ENCODE data around the gene PSMC3. TPM values are rescaled to one million over a fixed set of nuclear protein-coding genes. Genes with fewer than 3 reads are reported as not detected.

Gene PSMC3
- total RNA-seq, 1 donor from 2014 or later, result 130 TPM

- Histone ChIP-seq H3K9ac (ENCODE audit: low read length) (no peak overlapping the region), H3K36me3 (ENCODE audit: insufficient read depth, low read length) (no peaks in the 10 kb centered on the region), H3K27me3 (ENCODE audit: insufficient read depth, low read length) (no peaks in the 10 kb centered on the region), H3K79me2 (ENCODE audit: insufficient read depth, low read length) (no peaks in the 10 kb centered on the region), H3K4me3 (ENCODE audit: insufficient read depth, low read depth, low read length) (no peak overlapping the region), H3K4me2 (ENCODE audit: low read length) (no peak overlapping the region), H3K4me1 (ENCODE audit: insufficient read depth, low read length) (no peaks in the 10 kb centered on the region), H2AFZ (ENCODE audit: low read depth, low read length) (no peak overlapping the region), H3K9me3 (ENCODE audit: insufficient read depth, low read depth, low read length) (no peaks in the 10 kb centered on the region), H3K27ac (ENCODE audit: low read depth, low read length) (no peak overlapping the region), H4K20me1 (ENCODE audit: insufficient read depth, low read length) (no peaks in the 10 kb centered on the region)
- H3K36me3 Mint-ChIP-seq (ENCODE audit: low read depth, unreplicated experiment), result peaks cover 15% of the 10 kb centered on the region
- H3K4me3 Mint-ChIP-seq (ENCODE audit: unreplicated experiment), result no peak overlapping the region
- no peaks in the 10 kb centered on the region for H3K4me1 Mint-ChIP-seq (ENCODE audit: low read depth, unreplicated experiment)
- no peak overlapping the region for H3K27ac Mint-ChIP-seq (ENCODE audit: unreplicated experiment)
- H3K9me3 Mint-ChIP-seq (ENCODE audit: unreplicated experiment), result no peaks in the 10 kb centered on the region
- TF ChIP-seq CTCF (IDR thresholded peaks at IDR 0.05; ENCODE audit: insufficient read depth, low read depth, low read length) (no peak), EZH2 (IDR thresholded peaks at IDR 0.05; ENCODE audit: insufficient read depth, low read length) (no peak)
- no peak for FAIRE-seq
- no peak for DNase-seq (ENCODE audit: low read depth)
- H3K27me3 Mint-ChIP-seq (ENCODE audit: low read depth, unreplicated experiment), result no peaks in the 10 kb centered on the region
Measured at GRCh38 chr11:47441421-47441820, 15.2 kb upstream of the PSMC3 start.

- H3K9me3 ChIP-seq (ENCODE audit: insufficient read depth, low read depth, low read length), result no peaks in the 10 kb centered on the region
- H3K36me3 ChIP-seq (ENCODE audit: insufficient read depth, low read length), result no peaks in the 10 kb centered on the region
- H3K4me3 ChIP-seq (ENCODE audit: insufficient read depth, low read depth, low read length), result no peak overlapping the region
- no peak for TF ChIP-seq EZH2 (IDR thresholded peaks at IDR 0.05; ENCODE audit: insufficient read depth, low read length)
- TF ChIP-seq CTCF (IDR thresholded peaks at IDR 0.05; ENCODE audit: insufficient read depth, low read depth, low read length), result no peak
- FAIRE-seq (no peak), DNase-seq (ENCODE audit: low read depth) (no peak)
- no peaks in the 10 kb centered on the region for H3K27me3 ChIP-seq (ENCODE audit: insufficient read depth, low read length)
- no peak overlapping the region for H3K27ac ChIP-seq (ENCODE audit: low read depth, low read length)
- Mint-ChIP-seq H3K36me3 (ENCODE audit: low read depth, unreplicated experiment) (peaks cover 12% of the 10 kb centered on the region), H3K9me3 (ENCODE audit: unreplicated experiment) (no peaks in the 10 kb centered on the region), H3K27ac (ENCODE audit: unreplicated experiment) (no peak overlapping the region), H3K27me3 (ENCODE audit: low read depth, unreplicated experiment) (no peaks in the 10 kb centered on the region), H3K4me1 (ENCODE audit: low read depth, unreplicated experiment) (no peaks in the 10 kb centered on the region), H3K4me3 (ENCODE audit: unreplicated experiment) (no peak overlapping the region)
- no peaks in the 10 kb centered on the region for H4K20me1 ChIP-seq (ENCODE audit: insufficient read depth, low read length)
- no peaks in the 10 kb centered on the region for H3K79me2 ChIP-seq (ENCODE audit: insufficient read depth, low read length)
- no peak overlapping the region for H2AFZ ChIP-seq (ENCODE audit: low read depth, low read length)
- no peak overlapping the region for H3K4me2 ChIP-seq (ENCODE audit: low read length)
- H3K4me1 ChIP-seq (ENCODE audit: insufficient read depth, low read length), result no peaks in the 10 kb centered on the region
- no peak overlapping the region for H3K9ac ChIP-seq (ENCODE audit: low read length)
Measured at GRCh38 chr11:47440054-47440476, 13.8 kb upstream of the PSMC3 start.

- no peaks in the 10 kb centered on the region for H3K4me1 Mint-ChIP-seq (ENCODE audit: low read depth, unreplicated experiment)
- H3K36me3 Mint-ChIP-seq (ENCODE audit: low read depth, unreplicated experiment), result peaks cover 12% of the 10 kb centered on the region
- H3K36me3 ChIP-seq (ENCODE audit: insufficient read depth, low read length), result no peaks in the 10 kb centered on the region
- H3K9me3 Mint-ChIP-seq (ENCODE audit: unreplicated experiment), result no peaks in the 10 kb centered on the region
- H3K79me2 ChIP-seq (ENCODE audit: insufficient read depth, low read length), result no peaks in the 10 kb centered on the region
- H3K4me3 ChIP-seq (ENCODE audit: insufficient read depth, low read depth, low read length), result no peak overlapping the region
- H3K27ac ChIP-seq (ENCODE audit: low read depth, low read length), result no peak overlapping the region
- TF ChIP-seq EZH2 (IDR thresholded peaks at IDR 0.05; ENCODE audit: insufficient read depth, low read length), result no peak
- TF ChIP-seq CTCF (IDR thresholded peaks at IDR 0.05; ENCODE audit: insufficient read depth, low read depth, low read length), result no peak
- no peak for FAIRE-seq
- no peak overlapping the region for H3K4me3 Mint-ChIP-seq (ENCODE audit: unreplicated experiment)
- H3K9me3 ChIP-seq (ENCODE audit: insufficient read depth, low read depth, low read length), result no peaks in the 10 kb centered on the region
- no peak overlapping the region for H3K27ac Mint-ChIP-seq (ENCODE audit: unreplicated experiment)
- no peak overlapping the region for H3K4me2 ChIP-seq (ENCODE audit: low read length)
- DNase-seq (ENCODE audit: low read depth), result no peak
- no peaks in the 10 kb centered on the region for H4K20me1 ChIP-seq (ENCODE audit: insufficient read depth, low read length)
- no peaks in the 10 kb centered on the region for H3K27me3 Mint-ChIP-seq (ENCODE audit: low read depth, unreplicated experiment)
- peaks cover 5% of the 10 kb centered on the region for H3K4me1 ChIP-seq (ENCODE audit: insufficient read depth, low read length)
- H3K27me3 ChIP-seq (ENCODE audit: insufficient read depth, low read length), result no peaks in the 10 kb centered on the region
- no peak overlapping the region for H3K9ac ChIP-seq (ENCODE audit: low read length)
- no peak overlapping the region for H2AFZ ChIP-seq (ENCODE audit: low read depth, low read length)
Measured at GRCh38 chr11:47438721-47439120, 12.5 kb upstream of the PSMC3 start.

All from astrocyte (in vitro differentiated cells and primary cell).